Esophagus mucosa (tissue), 1 donor: ENCODE results near the gene GUCD1. TPM values are rescaled to one million over a fixed set of nuclear protein-coding genes. Genes with fewer than 3 reads are reported as not detected.

Experiments used
- ATAC-seq: fragments of 200-7000 bp; cut with Tn5 transposase; one replicate; pipeline ENCODE4 v1.9.1; 2020
- total RNA-seq: library from RNA; stranded (reverse); gene quantifications from one replicate; pipeline ENCODE4 v1.2.4, GENCODE V29; 2023
- donor health status: DM: yes; HTN: yes; CAD: no.

Gene GUCD1
- total RNA-seq, 1 donor from 2014 or later, result 50.1 TPM

GRCh38 chr22:24525416-24526037, 29.4 kb downstream of the GUCD1 start:
- peak; percentile 87 for ATAC-seq

GRCh38 chr22:24523873-24524272, 31.1 kb downstream of the GUCD1 start:
- ATAC-seq, result no peak

DNA sequence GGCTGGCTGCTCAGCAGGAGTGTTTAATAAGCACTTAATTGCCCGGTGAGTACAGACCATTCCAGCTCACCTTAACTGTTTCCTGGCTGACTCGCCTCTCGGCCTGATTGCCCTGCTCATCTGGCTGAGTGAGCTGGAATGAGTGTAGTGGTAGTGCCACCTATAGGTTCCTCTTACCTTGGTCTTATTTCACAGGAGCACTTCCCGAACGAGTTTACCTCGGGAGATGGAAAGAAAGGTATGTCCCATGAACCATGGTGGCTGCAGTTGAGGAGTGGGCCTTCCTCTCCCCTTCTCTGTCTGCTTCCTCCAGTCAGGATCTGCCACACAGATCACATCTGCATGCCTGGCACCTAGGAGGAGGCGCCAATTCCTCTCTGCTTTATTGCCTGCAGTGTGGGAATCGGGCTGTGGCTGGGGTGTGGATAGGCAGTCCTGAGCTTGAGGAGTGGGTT, 33.1 kb downstream of the GUCD1 start:
- peak; percentile 89 for ATAC-seq

- ATAC-seq, result no peak
Measured at GRCh38 chr22:24519496-24519895, 35.4 kb downstream of the GUCD1 start.

DNA sequence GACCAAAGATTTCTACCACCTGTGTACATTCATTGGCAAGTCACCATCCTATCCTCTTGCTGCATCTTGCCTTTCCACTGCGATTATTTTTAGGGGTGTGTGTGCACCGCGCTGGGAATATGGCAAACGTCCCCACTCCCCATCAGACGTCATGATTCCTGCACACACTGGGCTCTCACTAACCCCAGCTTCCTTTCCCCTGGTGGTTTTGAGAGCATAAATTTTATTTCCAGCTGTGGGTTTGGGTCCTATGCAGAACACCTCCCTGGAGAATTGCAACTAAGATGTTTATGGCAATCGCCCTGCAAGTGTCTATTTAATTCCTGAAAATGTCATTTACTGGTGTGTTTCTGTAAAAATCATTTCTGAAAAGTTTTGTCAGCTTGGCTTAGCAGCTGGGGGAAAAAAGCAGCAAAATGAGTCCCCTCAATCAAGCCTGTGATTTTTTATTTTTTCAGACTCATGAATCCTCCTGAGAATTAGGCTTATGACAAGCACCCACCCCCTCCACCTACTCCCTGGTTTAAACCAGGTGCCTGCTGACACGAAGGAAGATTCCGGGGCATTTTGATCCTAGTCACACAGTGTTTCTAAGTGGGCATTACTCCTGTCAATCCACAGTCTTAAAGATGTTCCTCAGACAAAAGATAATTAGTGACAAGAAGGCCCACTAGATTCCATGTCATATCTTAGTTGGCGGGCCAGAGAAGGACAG, 36.0 kb downstream of the GUCD1 start:
- no peak for ATAC-seq

GRCh38 chr22:24518228-24518627, 36.7 kb downstream of the GUCD1 start:
- no peak for ATAC-seq

- no peak for ATAC-seq
Measured at GRCh38 chr22:24517446-24517845, 37.5 kb downstream of the GUCD1 start.

DNA sequence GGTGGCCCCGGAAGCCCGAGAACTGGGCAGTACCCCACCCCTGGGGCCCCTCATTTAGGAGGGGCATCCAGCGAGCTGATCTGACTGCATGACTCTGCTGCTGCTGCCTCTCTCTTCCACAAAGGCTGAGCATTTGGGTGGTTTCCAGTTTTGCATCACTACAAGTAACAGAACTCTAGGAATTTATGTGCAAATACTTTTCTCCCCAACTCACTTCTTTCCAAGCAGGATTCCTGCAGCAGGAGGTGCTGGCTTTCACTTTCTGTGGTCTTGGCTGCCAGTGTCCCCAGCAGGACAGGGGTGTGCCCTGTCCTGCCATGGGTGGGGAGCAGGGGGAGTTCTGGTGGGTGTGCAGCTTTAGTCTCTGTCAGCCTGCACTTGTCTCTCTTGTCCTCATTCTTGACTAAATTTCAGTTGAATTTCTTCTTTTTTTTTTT, 38.6 kb downstream of the GUCD1 start:
- no peak for ATAC-seq

- no peak for ATAC-seq
Measured at GRCh38 chr22:24515027-24515338, 40.0 kb downstream of the GUCD1 start.

GRCh38 chr22:24514241-24515026, 40.5 kb downstream of the GUCD1 start:
- no peak for ATAC-seq

DNA sequence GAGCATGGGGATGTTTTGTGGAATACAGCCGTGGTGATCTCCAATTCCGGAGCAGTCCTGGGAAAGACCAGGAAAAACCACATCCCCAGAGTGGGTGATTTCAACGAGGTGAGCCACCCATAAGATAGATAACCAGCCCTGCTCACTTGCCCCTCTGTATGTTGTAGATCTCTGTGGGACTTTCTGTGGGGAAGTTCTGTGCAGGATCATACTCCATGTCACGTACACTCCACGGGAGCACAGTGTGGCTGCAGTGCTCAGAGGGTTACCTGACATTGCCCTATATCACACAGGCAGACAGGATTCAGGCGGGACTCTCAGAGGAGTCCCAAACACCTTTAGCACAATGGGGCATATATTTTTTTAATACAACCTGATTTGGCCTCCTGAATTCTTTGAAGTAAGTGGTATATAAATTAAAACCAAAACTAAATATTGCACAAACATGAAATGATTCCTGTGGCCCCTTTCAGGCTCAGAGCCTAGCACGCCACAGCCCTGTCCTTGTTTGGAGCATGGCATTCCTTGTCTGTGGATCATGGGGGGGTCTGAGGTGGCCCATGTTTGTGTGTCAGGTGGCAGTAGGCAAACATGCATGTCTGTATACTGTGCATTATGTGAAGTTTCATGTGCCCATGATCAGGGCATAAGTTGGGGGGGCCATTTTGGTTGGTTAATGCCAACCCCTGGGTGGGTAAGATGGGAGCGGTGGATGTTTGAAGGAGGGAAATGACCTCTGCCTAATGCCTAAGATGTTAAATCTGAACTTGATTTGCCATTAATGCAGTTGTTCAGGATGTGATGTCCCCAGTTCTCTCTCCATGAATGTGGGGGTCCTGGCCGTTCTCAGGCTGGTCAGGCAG, 41.3 kb downstream of the GUCD1 start:
- ATAC-seq, result no peak

- no peak for ATAC-seq
Measured at GRCh38 chr22:24512043-24512442, 42.9 kb downstream of the GUCD1 start.

DNA sequence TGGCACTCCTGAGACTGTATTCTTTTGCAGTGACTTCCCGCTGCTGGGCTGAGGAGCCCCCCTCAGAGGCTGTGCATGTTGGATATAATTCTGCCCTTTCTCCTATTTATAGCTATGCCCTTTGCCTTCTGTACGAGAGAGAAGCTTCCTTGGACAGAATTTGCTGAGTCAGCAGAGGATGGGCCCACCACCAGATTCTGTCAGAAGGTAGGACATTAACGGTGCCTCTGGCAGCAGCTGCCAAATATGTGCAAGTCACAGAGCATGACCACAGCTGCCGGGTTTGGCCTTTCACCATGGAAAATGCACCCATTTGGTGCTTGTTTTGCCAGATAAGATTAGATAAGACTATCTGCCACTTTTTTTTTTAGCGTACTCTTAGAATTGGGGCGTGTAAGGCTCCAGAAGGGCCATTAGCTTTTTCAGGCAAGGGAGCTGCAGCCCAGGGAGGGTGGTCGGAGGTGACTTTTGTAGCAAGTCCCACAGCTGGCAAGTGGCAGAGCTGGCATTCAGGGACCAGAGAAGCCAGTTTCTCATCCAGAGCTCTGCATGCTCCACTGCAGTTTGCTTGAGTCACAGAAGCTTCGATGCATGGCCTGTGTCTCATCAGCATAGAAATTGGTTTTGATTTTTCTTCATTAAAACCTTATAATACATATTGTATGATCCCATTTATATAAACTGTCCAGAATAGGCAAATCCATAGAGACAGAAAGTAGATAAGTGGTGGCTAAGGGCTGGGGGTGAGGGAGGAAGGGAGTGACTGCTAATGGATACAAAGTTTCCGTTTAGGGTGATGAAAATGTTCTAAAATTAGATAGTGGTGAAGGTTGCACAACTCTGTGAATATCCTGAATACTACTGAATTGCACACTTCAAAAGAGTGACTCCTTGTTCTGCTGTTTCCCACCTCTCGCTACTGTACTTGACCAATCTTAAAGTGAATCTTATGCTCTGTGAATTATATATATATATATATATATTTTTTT, 44.0 kb downstream of the GUCD1 start:
- peak; percentile 53 for ATAC-seq

- ATAC-seq, result no peak
Measured at GRCh38 chr22:24507716-24508115, 47.2 kb downstream of the GUCD1 start.

DNA sequence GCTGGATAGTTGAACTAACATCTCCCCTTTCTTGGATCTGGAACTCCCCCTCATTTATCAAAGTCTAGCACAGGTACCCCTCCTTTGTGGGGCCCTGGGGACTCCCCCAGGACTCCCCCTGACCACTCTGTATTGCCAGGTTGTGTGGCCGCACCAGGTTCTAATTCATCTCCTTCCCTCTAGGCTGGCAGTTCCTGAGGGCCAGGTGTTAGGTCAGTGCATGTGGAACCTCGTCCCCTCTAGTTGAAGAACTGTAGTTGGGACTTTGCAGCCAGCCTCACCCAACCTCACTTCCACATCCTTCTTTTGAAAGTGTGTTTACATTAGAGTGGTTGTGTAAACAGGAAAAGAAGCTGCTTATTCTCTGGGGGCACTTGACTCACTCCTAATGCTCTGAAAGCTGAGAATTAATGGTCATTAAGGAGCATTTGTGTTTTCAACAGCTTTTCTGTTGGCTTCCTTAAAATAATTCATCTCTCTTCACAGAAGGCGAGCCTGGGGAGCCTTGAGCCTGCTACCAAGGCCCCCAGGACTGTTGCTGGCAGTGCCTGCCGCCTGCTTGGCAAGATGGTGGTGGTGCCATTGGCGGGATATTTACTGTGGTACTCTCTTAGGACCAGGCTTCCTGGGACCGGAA, 48.0 kb downstream of the GUCD1 start:
- ATAC-seq, result peak; percentile 19

DNA sequence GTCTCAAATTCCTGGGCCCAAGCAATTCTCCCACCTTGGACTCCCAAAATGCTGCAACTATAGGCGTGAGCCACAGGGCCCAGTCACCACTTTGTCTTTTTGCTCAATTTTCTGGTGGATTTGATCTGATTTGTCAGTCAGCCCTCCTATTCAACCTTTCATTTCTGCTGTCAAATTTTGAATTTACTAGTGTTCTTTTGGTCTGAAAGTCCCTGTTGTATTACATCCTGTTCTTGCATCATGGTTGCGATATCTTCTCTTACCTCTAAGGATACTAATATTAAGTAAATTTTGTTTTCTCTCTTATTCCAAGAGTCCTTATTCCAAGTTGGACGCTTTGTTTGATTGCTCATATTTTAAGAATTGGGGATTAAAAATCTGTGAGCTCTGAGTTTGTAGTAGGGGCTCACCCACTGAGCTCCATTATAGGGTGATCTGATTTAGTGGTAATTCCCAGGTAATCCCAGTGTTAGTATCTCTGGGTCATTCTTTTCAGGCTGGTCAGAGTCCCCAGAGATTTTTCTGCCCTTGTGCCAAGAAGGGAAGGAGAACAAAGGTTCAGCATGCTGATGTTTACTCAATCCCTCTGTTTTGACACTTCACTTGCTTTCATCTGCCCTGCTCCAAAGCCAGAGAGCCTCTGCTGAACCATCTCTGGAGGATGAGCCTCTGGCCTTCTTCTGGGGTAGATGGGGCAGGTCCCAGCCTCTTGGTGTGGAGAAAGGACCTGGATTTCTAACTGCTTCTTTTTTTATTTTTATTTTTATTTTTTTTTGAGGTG, 49.8 kb downstream of the GUCD1 start:
- ATAC-seq, result no peak

DNA sequence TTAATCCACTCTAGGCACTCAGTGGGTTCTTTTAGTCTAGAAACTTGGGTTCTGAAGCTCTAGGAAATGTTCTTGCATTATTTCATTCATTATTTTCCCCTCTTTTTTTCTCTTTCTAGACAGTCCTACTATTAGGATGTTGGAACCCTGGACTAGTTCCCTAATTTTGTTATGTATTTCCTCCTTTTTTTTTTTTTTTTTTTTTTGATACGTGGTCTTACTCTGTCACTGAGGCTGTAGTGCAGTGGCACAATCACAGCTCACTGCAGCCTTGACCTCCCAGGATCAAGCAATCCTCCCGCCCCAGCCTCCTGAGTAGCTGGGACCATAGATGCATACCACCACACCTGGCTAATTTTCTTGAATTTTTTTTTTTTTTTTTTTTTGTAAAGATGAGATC, 50.4 kb downstream of the GUCD1 start:
- no peak for ATAC-seq

GRCh38 chr22:24503843-24504338, 51.0 kb downstream of the GUCD1 start:
- ATAC-seq, result no peak

- ATAC-seq, result peak; percentile 34
Measured at GRCh38 chr22:24503137-24503842, 51.6 kb downstream of the GUCD1 start.
